Panc1 (cell line): ENCODE measurements around the gene DHCR24.

ENCODE experiments used
- POLR2AphosphoS5 ChIP-seq: IDR thresholded peaks from 2 replicates; pipeline ENCODE4 v1.6.1; 2012; ENCODE audit warnings: mild to moderate bottlenecking, low read depth, low read length, moderate library complexity
- SIN3A ChIP-seq: IDR thresholded peaks from 2 replicates; pipeline ENCODE4 v1.6.1; 2012; ENCODE audit warnings: low read depth, mild to moderate bottlenecking, low read length, moderate library complexity, borderline replicate concordance; ENCODE audit not compliant: insufficient read depth
- TCF7L2 ChIP-seq: IDR thresholded peaks from 2 replicates; pipeline ENCODE4 v1.6.1; 2011; ENCODE audit warnings: mild to moderate bottlenecking, low read depth, low read length, inconsistent platforms
- TF ChIP-seq, protein P1 (sequence below): fragments of 450-650 bp; IDR thresholded peaks from 2 replicates; pipeline ENCODE4 v1.5.1; 2017; ENCODE audit warnings: mild to moderate bottlenecking

DNA sequence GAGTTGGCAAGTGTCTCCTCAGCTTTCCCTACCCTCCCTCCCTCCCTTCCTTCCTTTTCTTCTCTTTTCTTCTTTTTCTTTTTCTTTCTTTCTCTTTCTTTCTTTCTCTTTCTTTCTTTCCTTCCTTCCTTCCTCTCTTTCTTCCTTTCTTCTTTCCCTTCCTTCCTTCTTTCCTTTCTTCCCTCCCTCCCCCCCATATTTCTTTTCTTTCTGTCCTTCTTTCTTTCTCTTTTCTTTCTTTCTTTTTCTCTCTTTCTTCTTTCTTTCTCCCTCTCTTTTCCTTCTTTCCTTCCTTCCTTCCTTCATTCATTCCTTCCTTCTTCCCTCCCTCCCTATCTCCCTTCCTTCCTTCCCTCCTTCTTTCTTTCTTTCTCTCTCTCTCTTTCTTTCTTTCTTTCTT lies 67.3 kb downstream of the DHCR24 start:
- TF ChIP-seq, protein P1, sequence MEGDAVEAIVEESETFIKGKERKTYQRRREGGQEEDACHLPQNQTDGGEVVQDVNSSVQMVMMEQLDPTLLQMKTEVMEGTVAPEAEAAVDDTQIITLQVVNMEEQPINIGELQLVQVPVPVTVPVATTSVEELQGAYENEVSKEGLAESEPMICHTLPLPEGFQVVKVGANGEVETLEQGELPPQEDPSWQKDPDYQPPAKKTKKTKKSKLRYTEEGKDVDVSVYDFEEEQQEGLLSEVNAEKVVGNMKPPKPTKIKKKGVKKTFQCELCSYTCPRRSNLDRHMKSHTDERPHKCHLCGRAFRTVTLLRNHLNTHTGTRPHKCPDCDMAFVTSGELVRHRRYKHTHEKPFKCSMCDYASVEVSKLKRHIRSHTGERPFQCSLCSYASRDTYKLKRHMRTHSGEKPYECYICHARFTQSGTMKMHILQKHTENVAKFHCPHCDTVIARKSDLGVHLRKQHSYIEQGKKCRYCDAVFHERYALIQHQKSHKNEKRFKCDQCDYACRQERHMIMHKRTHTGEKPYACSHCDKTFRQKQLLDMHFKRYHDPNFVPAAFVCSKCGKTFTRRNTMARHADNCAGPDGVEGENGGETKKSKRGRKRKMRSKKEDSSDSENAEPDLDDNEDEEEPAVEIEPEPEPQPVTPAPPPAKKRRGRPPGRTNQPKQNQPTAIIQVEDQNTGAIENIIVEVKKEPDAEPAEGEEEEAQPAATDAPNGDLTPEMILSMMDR: no peak
- TF ChIP-seq POLR2AphosphoS5: no peak
- no peak for TF ChIP-seq SIN3A
- TF ChIP-seq TCF7L2: no peak
